HEK293 (cell line): ENCODE measurements around the gene LMTK3.
A peak's percentile ranks its signal among the peaks of the same experiment; 100 is the strongest.

Experiments used
- ELK4 ChIP-seq: IDR thresholded peaks from 2 replicates; pipeline ENCODE4 v1.6.1; 2011; ENCODE audit warnings: mild to moderate bottlenecking, low read depth, low read length, borderline replicate concordance
- SCRT1 ChIP-seq: fragments of 450-650 bp; formaldehyde crosslinking; IDR thresholded peaks from 2 replicates; pipeline ENCODE4 v1.5.1; 2016; ENCODE audit warnings: missing biosample characterization, missing genetic modification characterization, borderline replicate concordance
- SP2 ChIP-seq: fragments of 450-650 bp; formaldehyde crosslinking; IDR thresholded peaks from 2 replicates; pipeline ENCODE4 v1.5.1; 2016; ENCODE audit warnings: missing biosample characterization, missing genetic modification characterization
- SP7 ChIP-seq: fragments of 450-650 bp; formaldehyde crosslinking; IDR thresholded peaks from 2 replicates; pipeline ENCODE4 v1.5.1; 2016; ENCODE audit warnings: missing biosample characterization, missing genetic modification characterization
- TCF7L2 ChIP-seq: IDR thresholded peaks from 2 replicates; pipeline ENCODE4 v1.6.1; 2011; ENCODE audit warnings: low read depth, mild to moderate bottlenecking, inconsistent platforms, low read length, moderate library complexity, borderline replicate concordance
- ZBTB44 ChIP-seq: fragments of 450-650 bp; IDR thresholded peaks from 2 replicates; pipeline ENCODE4 v1.5.1; 2018; ENCODE audit warnings: missing biosample characterization, mild to moderate bottlenecking, missing genetic modification characterization
- ZBTB48 ChIP-seq: fragments of 450-650 bp; formaldehyde crosslinking; IDR thresholded peaks from 2 replicates; pipeline ENCODE4 v1.5.1; 2016; ENCODE audit warnings: missing biosample characterization, missing genetic modification characterization
- ZBTB49 ChIP-seq: fragments of 450-650 bp; formaldehyde crosslinking; IDR thresholded peaks from 2 replicates; pipeline ENCODE4 v1.5.1; 2016; ENCODE audit warnings: missing biosample characterization, missing genetic modification characterization, low read depth
- ZBTB7A ChIP-seq: fragments of 450-650 bp; formaldehyde crosslinking; IDR thresholded peaks from 2 replicates; pipeline ENCODE4 v1.5.1; 2016; ENCODE audit warnings: low read depth, missing biosample characterization, missing genetic modification characterization
- ZEB2 ChIP-seq: fragments of 450-650 bp; formaldehyde crosslinking; IDR thresholded peaks from 2 replicates; pipeline ENCODE4 v1.5.1; 2016; ENCODE audit warnings: missing biosample characterization, missing genetic modification characterization
- ZNF132 ChIP-seq: fragments of 450-650 bp; formaldehyde crosslinking; IDR thresholded peaks from 2 replicates; pipeline ENCODE4 v1.5.1; 2017; ENCODE audit warnings: missing biosample characterization, missing genetic modification characterization, borderline replicate concordance
- ZNF202 ChIP-seq: fragments of 450-650 bp; formaldehyde crosslinking; IDR thresholded peaks from 2 replicates; pipeline ENCODE4 v1.5.1; 2016; ENCODE audit warnings: missing biosample characterization, missing genetic modification characterization, borderline replicate concordance
- ZNF211 ChIP-seq: fragments of 450-650 bp; formaldehyde crosslinking; IDR thresholded peaks from 2 replicates; pipeline ENCODE4 v1.5.1; 2016; ENCODE audit warnings: low read depth, missing biosample characterization, missing genetic modification characterization
- ZNF26 ChIP-seq: fragments of 450-650 bp; formaldehyde crosslinking; IDR thresholded peaks from 2 replicates; pipeline ENCODE4 v1.5.1; 2016; ENCODE audit warnings: missing biosample characterization, missing genetic modification characterization
- ZNF280C ChIP-seq: fragments of 450-650 bp; formaldehyde crosslinking; IDR thresholded peaks from 2 replicates; pipeline ENCODE4 v1.5.1; 2016; ENCODE audit warnings: missing biosample characterization, missing genetic modification characterization
- ZNF416 ChIP-seq: fragments of 450-650 bp; formaldehyde crosslinking; IDR thresholded peaks from 2 replicates; pipeline ENCODE4 v1.5.1; 2016; ENCODE audit warnings: missing biosample characterization, missing genetic modification characterization
- ZNF423 ChIP-seq: fragments of 450-650 bp; formaldehyde crosslinking; IDR thresholded peaks from 2 replicates; pipeline ENCODE4 v1.5.1; 2016; ENCODE audit warnings: missing biosample characterization, missing genetic modification characterization
- ZNF426 ChIP-seq: fragments of 450-650 bp; formaldehyde crosslinking; IDR thresholded peaks from 2 replicates; pipeline ENCODE4 v1.5.1; 2017; ENCODE audit warnings: missing biosample characterization, missing genetic modification characterization, mild to moderate bottlenecking, inconsistent platforms, moderate library complexity
- ZNF433 ChIP-seq: fragments of 450-650 bp; formaldehyde crosslinking; IDR thresholded peaks from 2 replicates; pipeline ENCODE4 v1.5.1; 2016; ENCODE audit warnings: missing biosample characterization, missing genetic modification characterization, low read depth
- ZNF510 ChIP-seq: fragments of 450-650 bp; formaldehyde crosslinking; IDR thresholded peaks from 2 replicates; pipeline ENCODE4 v1.5.1; 2018; ENCODE audit warnings: mild to moderate bottlenecking, missing genetic modification characterization, missing biosample characterization; ENCODE audit not compliant: insufficient replicate concordance
- ZNF626 ChIP-seq: fragments of 450-650 bp; sonication (Bioruptor Pico); formaldehyde crosslinking; IDR thresholded peaks from 2 replicates; pipeline ENCODE4 v1.5.1; 2018; ENCODE audit warnings: missing biosample characterization, missing genetic modification characterization, inconsistent platforms
- ZNF658 ChIP-seq: fragments of 450-650 bp; formaldehyde crosslinking; IDR thresholded peaks from 2 replicates; pipeline ENCODE4; 2016; ENCODE audit warnings: missing biosample characterization, missing genetic modification characterization
- ZNF677 ChIP-seq: fragments of 450-650 bp; IDR thresholded peaks from 2 replicates; pipeline ENCODE4 v1.5.0; 2018; ENCODE audit warnings: missing biosample characterization, mild to moderate bottlenecking, missing genetic modification characterization, moderate library complexity
- ZNF707 ChIP-seq: fragments of 450-650 bp; formaldehyde crosslinking; IDR thresholded peaks from 2 replicates; pipeline ENCODE4 v1.5.1; 2016; ENCODE audit warnings: missing biosample characterization, missing genetic modification characterization
- ZNF776 ChIP-seq: fragments of 450-650 bp; formaldehyde crosslinking; IDR thresholded peaks from 2 replicates; pipeline ENCODE4 v1.5.0; 2017; ENCODE audit warnings: missing biosample characterization, missing genetic modification characterization, borderline replicate concordance
- ZSCAN18 ChIP-seq: fragments of 450-650 bp; formaldehyde crosslinking; IDR thresholded peaks from 2 replicates; pipeline ENCODE4 v1.5.1; 2016; ENCODE audit warnings: missing biosample characterization, missing genetic modification characterization

LMTK3 gene

GRCh38 chr19:48539503-48540096, 28.0 kb upstream of the LMTK3 start (continued):
- TF ChIP-seq ZNF776 (tag by site-specific recombination) (peak; percentile 95; the same call in 1 of the 2 replicates), ZNF423 (tag by site-specific recombination) (no peak), ZNF416 (tag by site-specific recombination) (no peak), SCRT1 (tag by site-specific recombination) (peak; percentile 93), ZBTB48 (no peak), ZNF510 (tag by site-specific recombination) (no peak), ZNF280C (tag by site-specific recombination) (no peak), TCF7L2 (no peak), ZNF426 (tag by site-specific recombination) (no peak), ZBTB7A (tag by site-specific recombination) (no peak), ZNF202 (no peak), ELK4 (no peak), SP2 (no peak), SP7 (tag by site-specific recombination) (peak; percentile 86), ZBTB49 (tag by site-specific recombination) (no peak), ZNF677 (tag by site-specific recombination) (peak; percentile 90), ZNF433 (tag by site-specific recombination) (no peak), ZNF626 (no peak; the same call in 1 of the 2 replicates), ZBTB44 (peak; percentile 98), ZEB2 (tag by site-specific recombination) (peak; percentile 51), ZNF707 (tag by site-specific recombination) (no peak), ZNF26 (tag by site-specific recombination) (no peak), ZNF132 (tag by site-specific recombination) (no peak; the same call in 1 of the 2 replicates), ZNF211 (no peak), ZNF658 (tag by site-specific recombination) (no peak), ZSCAN18 (tag by site-specific recombination) (peak; percentile 91; the same call in 1 of the 2 replicates)
